Ascending aorta (tissue), 2 donors: ENCODE results near the gene MLLT3. TPM values are rescaled to one million over a fixed set of nuclear protein-coding genes. Genes with fewer than 3 reads are reported as not detected.

Experiments
- DNase-seq, 2 donors: peaks; one replicate each; pipeline ENCODE4 v3.0.0-alpha.2; 2019; ENCODE audit warnings: low spot score in 2 of 2
- H3K27ac ChIP-seq, 2 donors: fragments of 200-600 bp; sonication (generic); one replicate each; pipeline ENCODE4 v1.5.1; 2016 to 2017; ENCODE audit warnings: mild to moderate bottlenecking in 1 of 2
- H3K27me3 ChIP-seq: fragments of 200-600 bp; sonication (generic); one replicate; pipeline ENCODE4 v1.5.1; 2017
- H3K36me3 ChIP-seq, 2 donors: fragments of 200-600 bp; sonication (generic); one replicate each; pipeline ENCODE4 v1.5.1; 2016
- H3K4me1 ChIP-seq, 2 donors: fragments of 200-600 bp; sonication (generic); one replicate each; pipeline ENCODE4 v1.5.1; 2016 to 2017; ENCODE audit warnings: mild to moderate bottlenecking in 1 of 2
- H3K4me3 ChIP-seq, 2 donors: fragments of 200-600 bp; sonication (generic); one replicate each; pipeline ENCODE4 v1.5.1; 2016 to 2017; ENCODE audit warnings: mild to moderate bottlenecking in 1 of 2
- H3K9me3 ChIP-seq, 2 donors: fragments of 200-600 bp; sonication (generic); one replicate each; pipeline ENCODE4 v1.5.1; 2016
- intact Hi-C: fragments of 100-400 bp; cut with DNase I; formaldehyde crosslinking; loops from one replicate; pipeline ENCODE4 v1.15.1; 2023
- total RNA-seq: library from RNA; depleted of rRNA; stranded (reverse); fragments of >200 nt; gene quantifications from one replicate; pipeline ENCODE4 v1.1.0, GENCODE V29; 2016
- TF ChIP-seq, protein P1 (sequence below), 3 experiments: fragments of 200-600 bp in 2 of 3; fragments of 450-650 bp in 1 of 3; sonication (generic) in 2 of 3; IDR thresholded peaks; one replicate each; pipeline ENCODE4 v1.5.1; 2016 to 2019; ENCODE audit warnings: antibody characterized with exemption in 3 of 3, mild to moderate bottlenecking in 1 of 3, moderate library complexity in 1 of 3

MLLT3 gene
- total RNA-seq, 1 donor from 2014 or later: 16.8 TPM

DNA sequence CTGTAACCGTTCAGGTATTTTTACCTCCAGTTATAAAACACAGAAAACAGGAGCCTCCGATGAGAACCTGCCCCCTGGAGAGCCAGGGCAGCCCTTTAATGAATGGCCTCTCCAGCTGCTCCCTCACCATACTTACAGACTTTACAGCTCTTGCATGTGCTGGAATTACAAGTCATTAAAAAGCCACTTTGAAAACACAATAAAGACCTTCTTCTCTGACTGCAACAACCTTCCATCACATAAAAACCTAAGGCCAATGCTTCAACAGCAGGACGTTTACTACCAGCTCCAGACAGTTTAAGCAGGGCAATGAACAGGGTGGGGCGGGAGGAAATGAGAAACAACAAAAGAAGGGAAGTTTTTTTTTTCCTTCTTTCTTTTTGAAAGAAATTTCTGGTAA, 213.8 kb downstream of the MLLT3 start:
- no peak for DNase-seq
- intact Hi-C loops: no loop called here
- Histone ChIP-seq H3K4me1 (no peaks in the 10 kb centered on the region), H3K36me3 (peaks cover 0 to 4% of the 10 kb centered on the region in 2 donors), H3K9me3 (no peaks in the 10 kb centered on the region), H3K27me3 (no peaks in the 10 kb centered on the region), H3K4me3 (no peak overlapping the region), H3K27ac (no peak overlapping the region)
- TF ChIP-seq, protein P1, sequence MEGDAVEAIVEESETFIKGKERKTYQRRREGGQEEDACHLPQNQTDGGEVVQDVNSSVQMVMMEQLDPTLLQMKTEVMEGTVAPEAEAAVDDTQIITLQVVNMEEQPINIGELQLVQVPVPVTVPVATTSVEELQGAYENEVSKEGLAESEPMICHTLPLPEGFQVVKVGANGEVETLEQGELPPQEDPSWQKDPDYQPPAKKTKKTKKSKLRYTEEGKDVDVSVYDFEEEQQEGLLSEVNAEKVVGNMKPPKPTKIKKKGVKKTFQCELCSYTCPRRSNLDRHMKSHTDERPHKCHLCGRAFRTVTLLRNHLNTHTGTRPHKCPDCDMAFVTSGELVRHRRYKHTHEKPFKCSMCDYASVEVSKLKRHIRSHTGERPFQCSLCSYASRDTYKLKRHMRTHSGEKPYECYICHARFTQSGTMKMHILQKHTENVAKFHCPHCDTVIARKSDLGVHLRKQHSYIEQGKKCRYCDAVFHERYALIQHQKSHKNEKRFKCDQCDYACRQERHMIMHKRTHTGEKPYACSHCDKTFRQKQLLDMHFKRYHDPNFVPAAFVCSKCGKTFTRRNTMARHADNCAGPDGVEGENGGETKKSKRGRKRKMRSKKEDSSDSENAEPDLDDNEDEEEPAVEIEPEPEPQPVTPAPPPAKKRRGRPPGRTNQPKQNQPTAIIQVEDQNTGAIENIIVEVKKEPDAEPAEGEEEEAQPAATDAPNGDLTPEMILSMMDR (IDR thresholded peaks at IDR 0.05): no peak

DNA sequence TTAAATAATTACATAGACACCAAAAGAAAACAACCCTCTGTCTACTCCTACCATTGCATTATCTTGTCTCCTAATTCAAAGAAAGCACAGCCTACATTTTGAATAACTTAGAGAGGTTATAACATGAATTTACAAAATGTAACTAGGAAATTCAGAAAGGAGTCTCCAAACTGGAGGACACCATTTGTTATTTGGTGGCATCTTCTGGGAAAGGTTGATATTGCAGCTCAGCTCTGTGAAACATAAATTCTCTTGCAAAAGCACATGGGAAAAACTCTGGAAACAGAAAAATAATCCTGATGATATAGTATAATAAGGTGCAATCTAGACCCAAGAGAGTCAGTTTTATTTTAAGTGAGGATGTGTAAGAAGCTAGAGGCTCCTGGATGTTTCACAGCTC, 215.3 kb downstream of the MLLT3 start:
- Histone ChIP-seq H3K36me3 (no peaks in the 10 kb centered on the region), H3K4me3 (no peak overlapping the region), H3K4me1 (no peaks in the 10 kb centered on the region), H3K27ac (no peak overlapping the region), H3K9me3 (no peaks in the 10 kb centered on the region), H3K27me3 (no peaks in the 10 kb centered on the region)
- DNase-seq: no peak
- intact Hi-C loops: no loop called here
- TF ChIP-seq, protein P1 (IDR thresholded peaks at IDR 0.05): no peak

DNA sequence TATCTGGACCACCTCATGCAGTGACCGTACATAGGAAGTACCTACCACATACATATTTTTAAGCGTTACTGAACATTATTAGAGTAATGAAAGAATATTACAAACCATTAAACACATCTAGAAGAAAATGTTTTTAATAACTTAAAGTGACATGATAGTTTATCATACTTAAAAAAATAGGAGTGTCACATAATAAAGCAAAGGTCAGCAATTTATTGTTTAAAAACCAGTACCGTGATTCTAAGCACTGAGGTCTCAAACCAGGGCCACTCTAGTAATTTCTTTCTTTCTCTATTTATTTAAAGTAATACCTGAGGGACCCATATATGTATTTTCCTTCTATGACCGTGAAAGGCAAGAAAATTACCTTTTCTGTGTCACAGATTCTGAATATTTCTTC, 216.0 kb downstream of the MLLT3 start:
- Histone ChIP-seq H3K27me3 (no peaks in the 10 kb centered on the region), H3K4me3 (no peak overlapping the region), H3K4me1 (no peaks in the 10 kb centered on the region), H3K36me3 (no peaks in the 10 kb centered on the region), H3K27ac (no peak overlapping the region), H3K9me3 (no peaks in the 10 kb centered on the region)
- intact Hi-C loops: no loop called here
- DNase-seq: no peak
- TF ChIP-seq, protein P1 (IDR thresholded peaks at IDR 0.05): no peak

DNA sequence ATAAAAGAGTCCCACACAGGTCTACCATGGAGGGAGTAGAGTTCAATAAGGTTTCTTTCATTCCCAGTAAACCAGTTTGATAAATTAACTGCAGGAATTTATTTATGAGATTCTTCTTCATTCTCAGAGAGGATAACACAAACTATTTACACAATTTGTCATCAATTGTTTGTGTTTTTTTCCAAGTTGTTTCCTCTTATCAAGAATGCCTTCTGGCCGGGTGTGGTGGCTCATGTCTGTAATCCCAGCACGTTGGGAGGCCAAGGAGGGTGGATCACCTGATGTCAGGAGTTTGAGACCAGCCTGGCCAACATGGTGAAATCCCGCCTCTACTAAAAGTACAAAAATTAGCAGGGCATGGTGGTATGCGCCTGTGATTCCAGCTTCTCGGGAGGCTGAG, 216.7 kb downstream of the MLLT3 start:
- DNase-seq: no peak
- Histone ChIP-seq H3K4me3 (no peak overlapping the region), H3K4me1 (no peaks in the 10 kb centered on the region), H3K9me3 (no peaks in the 10 kb centered on the region), H3K27ac (no peak overlapping the region), H3K36me3 (no peaks in the 10 kb centered on the region), H3K27me3 (no peaks in the 10 kb centered on the region)
- intact Hi-C loops: no loop called here
- TF ChIP-seq, protein P1 (IDR thresholded peaks at IDR 0.05): no peak

DNA sequence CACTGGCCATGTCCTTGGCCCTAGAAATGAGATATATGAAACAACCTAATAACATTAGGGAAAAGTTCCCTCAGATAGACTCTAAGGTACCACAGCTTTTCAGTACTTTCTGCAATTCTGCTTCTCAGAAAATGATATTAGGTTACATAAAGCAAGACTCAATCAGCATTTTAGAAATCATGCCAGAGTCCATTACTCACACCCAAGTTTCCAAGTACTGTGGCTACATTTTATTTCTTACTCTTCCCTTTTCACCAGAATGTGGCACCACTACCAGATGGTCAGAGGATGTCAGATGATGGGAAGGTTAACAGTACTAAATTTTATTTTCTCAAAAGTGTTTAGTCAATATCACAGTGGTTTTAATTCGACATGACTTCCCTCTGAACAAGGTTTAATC, 217.2 kb downstream of the MLLT3 start:
- intact Hi-C loops: no loop called here
- Histone ChIP-seq H3K4me3 (no peak overlapping the region), H3K9me3 (no peaks in the 10 kb centered on the region), H3K4me1 (no peaks in the 10 kb centered on the region), H3K27ac (no peak overlapping the region), H3K27me3 (no peaks in the 10 kb centered on the region), H3K36me3 (no peaks in the 10 kb centered on the region)
- DNase-seq: no peak
- TF ChIP-seq, protein P1 (IDR thresholded peaks at IDR 0.05): no peak

DNA sequence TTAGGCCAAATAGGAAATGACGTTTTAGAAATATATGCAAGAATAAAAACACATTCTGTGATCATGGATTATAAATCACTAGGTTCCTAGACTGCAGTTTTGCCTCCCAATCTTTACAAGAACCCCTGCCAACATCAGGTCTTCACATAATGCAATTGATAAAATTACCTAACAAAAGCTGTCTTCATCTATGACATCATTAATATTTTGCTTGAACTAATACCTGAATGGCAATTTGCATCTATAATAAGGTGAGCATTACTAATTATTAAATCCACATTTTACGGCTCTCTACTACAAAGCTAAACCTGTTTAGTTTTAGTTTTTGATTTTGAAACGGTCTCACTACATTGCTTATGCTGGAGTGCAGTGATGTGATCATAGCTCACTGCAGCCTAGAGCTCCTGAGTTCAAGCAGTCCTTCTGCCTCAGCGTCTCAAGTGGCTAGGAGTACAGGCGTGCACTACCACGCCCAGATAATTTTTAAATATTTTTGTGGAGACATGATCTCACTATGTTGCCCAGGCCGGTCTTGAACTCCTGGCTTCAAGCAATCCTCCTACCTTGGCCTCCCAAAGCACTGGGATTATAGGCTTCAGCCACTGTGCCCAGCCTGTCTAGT, 218.0 kb downstream of the MLLT3 start:
- intact Hi-C loops: no loop called here
- TF ChIP-seq, protein P1 (IDR thresholded peaks at IDR 0.05): no peak

More for the DNA sequence above, 218.0 kb downstream of the MLLT3 start:
- Histone ChIP-seq H3K4me1 (no peaks in the 10 kb centered on the region), H3K4me3 (no peak overlapping the region), H3K27me3 (no peaks in the 10 kb centered on the region), H3K9me3 (no peaks in the 10 kb centered on the region), H3K27ac (no peak overlapping the region), H3K36me3 (no peaks in the 10 kb centered on the region)
- DNase-seq: no peak
